K562 (cell line): ENCODE data around the gene POLR1B. TPM values are rescaled to one million over a fixed set of nuclear protein-coding genes. Genes with fewer than 3 reads are reported as not detected.

Source experiments
- ATF1 ChIP-seq, 2 experiments: fragments of 450-650 bp in 1 of 2; IDR thresholded peaks; 2 replicates each; pipeline ENCODE4 v1.6.1; 2016; ENCODE audit warnings: missing compliant biosample characterization in 1 of 2, missing genetic modification characterization in 1 of 2
- ETS2 ChIP-seq: IDR thresholded peaks from 2 replicates; pipeline ENCODE4 v1.6.1; 2016; ENCODE audit warnings: borderline replicate concordance, missing genetic modification characterization, mild to moderate bottlenecking, moderate library complexity, missing compliant biosample characterization; ENCODE audit not compliant: poor library complexity, severe bottlenecking
- HMG20A ChIP-seq: fragments of 450-650 bp; formaldehyde crosslinking; conservative IDR thresholded peaks from 2 replicates; pipeline ENCODE4 v1.4.0; 2020; ENCODE audit warnings: mild to moderate bottlenecking, mixed read lengths
- ILK ChIP-seq: fragments of 450-650 bp; IDR thresholded peaks from 2 replicates; pipeline ENCODE4 v1.6.1; 2016; ENCODE audit warnings: missing genetic modification characterization, low read depth, mild to moderate bottlenecking, missing compliant biosample characterization, moderate library complexity, borderline replicate concordance
- MEF2A ChIP-seq: IDR thresholded peaks from 2 replicates; pipeline ENCODE4 v1.6.1; 2011; ENCODE audit warnings: low read depth, mild to moderate bottlenecking, low read length, moderate library complexity; ENCODE audit not compliant: control insufficient read depth
- NR4A1 ChIP-seq, 2 experiments: fragments of 250-450 bp in 1 of 2; fragments of 450-650 bp in 1 of 2; sonication (Bioruptor Pico) in 1 of 2; IDR thresholded peaks; 2 replicates each; pipeline versions ENCODE4 v1.4.0 to v1.6.1; 2016 to 2020; ENCODE audit warnings: mild to moderate bottlenecking in 2 of 2, missing compliant biosample characterization in 1 of 2, missing genetic modification characterization in 1 of 2, moderate library complexity in 1 of 2
- PRMT5 ChIP-seq: sonication (generic); formaldehyde crosslinking; IDR thresholded peaks from 2 replicates; pipeline ENCODE4 v1.5.0; 2020; ENCODE audit warnings: missing genetic modification reagents
- SAFB ChIP-seq: fragments of 200-400 bp; formaldehyde crosslinking; IDR thresholded peaks from 2 replicates; pipeline ENCODE4 v1.6.1; 2017; ENCODE audit warnings: low read depth, low read length, borderline replicate concordance
- SNRNP70 ChIP-seq: fragments of 200-400 bp; formaldehyde crosslinking; optimal IDR thresholded peaks from 2 replicates; pipeline ENCODE3; 2017; ENCODE audit warnings: low read depth, low read length
- SP1 ChIP-seq: sonication (generic); formaldehyde crosslinking; IDR thresholded peaks from 2 replicates; pipeline ENCODE4 v1.8.1; 2022; ENCODE audit warnings: mild to moderate bottlenecking, missing genetic modification reagents
- SPI1 ChIP-seq: IDR thresholded peaks from 2 replicates; pipeline ENCODE4 v1.6.1; 2011; ENCODE audit warnings: low read depth, low read length, control low read depth, borderline replicate concordance
- SREBF2 ChIP-seq: sonication (generic); formaldehyde crosslinking; IDR thresholded peaks from 2 replicates; pipeline ENCODE4 v1.4.0; 2020; ENCODE audit warnings: mild to moderate bottlenecking, missing genetic modification reagents
- USF1 ChIP-seq: sonication (generic); formaldehyde crosslinking; IDR thresholded peaks from 2 replicates; pipeline ENCODE4 v1.9.0; 2022; ENCODE audit warnings: mild to moderate bottlenecking, missing genetic modification reagents
- YY1 ChIP-seq, 3 experiments: IDR thresholded peaks; 2 replicates each; pipeline ENCODE4 v1.6.1; 2011; ENCODE audit warnings: low read length in 2 of 3, mild to moderate bottlenecking in 2 of 3, moderate library complexity in 2 of 3, borderline replicate concordance in 1 of 3, control low read depth in 1 of 3, low read depth in 1 of 3; ENCODE audit not compliant: insufficient read depth in 3 of 3, insufficient replicate concordance in 2 of 3, control insufficient read depth in 1 of 3, insufficient read length in 1 of 3; ENCODE audit errors: extremely low read depth in 1 of 3
- ZNF217 ChIP-seq: sonication (generic); formaldehyde crosslinking; IDR thresholded peaks from 2 replicates; pipeline ENCODE4 v1.8.0; 2022; ENCODE audit warnings: mild to moderate bottlenecking, missing genetic modification reagents
- ZNF232 ChIP-seq: sonication (generic); formaldehyde crosslinking; IDR thresholded peaks from 2 replicates; pipeline ENCODE4 v1.8.0; 2022; ENCODE audit warnings: mild to moderate bottlenecking, missing genetic modification reagents
- ZNF3 ChIP-seq: fragments of 250-450 bp; sonication (Bioruptor Pico); IDR thresholded peaks from 2 replicates; pipeline ENCODE4 v1.5.0; 2021; ENCODE audit warnings: mild to moderate bottlenecking, moderate library complexity
- ZNF311 ChIP-seq: fragments of 250-450 bp; sonication (Bioruptor Pico); IDR thresholded peaks from 2 replicates; pipeline ENCODE4 v1.4.0; 2020; ENCODE audit warnings: mild to moderate bottlenecking, moderate library complexity
- ZNF316 ChIP-seq: fragments of 450-650 bp; IDR thresholded peaks from 2 replicates; pipeline ENCODE4 v1.6.1; 2016
- ZNF347 ChIP-seq: fragments of 450-650 bp; formaldehyde crosslinking; IDR thresholded peaks from 2 replicates; pipeline ENCODE4 v1.4.0; 2020; ENCODE audit warnings: low read depth, mild to moderate bottlenecking, moderate library complexity
- polyA plus RNA-seq, 8 experiments: library from polyadenylated mRNA; depleted of rRNA in 4 of 8; stranded (reverse) in 5 of 8; unstranded in 3 of 8; fragments of >200 nt; fragmentation: Nextera tagmentation in 2 of 8; fragmentation: Illumina TruSeq in 1 of 8; extraction: Ambion mirVana in 2 of 8; extraction: Trizol in 1 of 8; gene quantifications; 2 replicates each; pipeline versions ENCODE4 v1.2.1 to v1.2.3, GENCODE V29; 2011 to 2014; ENCODE audit warnings: inconsistent platforms in 1 of 8, missing spikeins in 1 of 8
- total RNA-seq, 7 experiments: library from RNA; depleted of rRNA in 6 of 7; stranded (reverse); fragments of >200 nt in 6 of 7; fragmentation: Illumina TruSeq in 2 of 7; extraction: Trizol in 2 of 7; gene quantifications; 2 replicates each; pipeline versions ENCODE4 v1.2.1 to v1.2.3, GENCODE V29; 2011 to 2021; ENCODE audit warnings: low replicate concordance in 1 of 7
- TF ChIP-seq, protein P1 (sequence below): fragments of 450-650 bp; IDR thresholded peaks from 2 replicates; pipeline ENCODE4 v1.6.1; 2017; ENCODE audit warnings: mild to moderate bottlenecking, moderate library complexity
- TF ChIP-seq, protein P2 (sequence below): fragments of 200-800 bp; sonication (Bioruptor generic); IDR thresholded peaks from 2 replicates; pipeline ENCODE4 v1.6.1; 2017; ENCODE audit warnings: missing genetic modification characterization, missing compliant biosample characterization
- TF ChIP-seq, protein P3 (sequence below): fragments of 450-650 bp; formaldehyde crosslinking; IDR thresholded peaks from 2 replicates; pipeline ENCODE4 v1.4.0; 2022; ENCODE audit warnings: mild to moderate bottlenecking, moderate library complexity

Gene POLR1B
- total and polyA plus RNA-seq, 9 of the 15 experiments (the other 6 are each of a cell fraction or from before 2014, with no cell fraction given), result 19.8 to 55.1 (median 40.2) TPM

GRCh38 chr2:112584134-112584890 is 42.0 kb downstream of the POLR1B start, which contains the start of gene CHCHD5 (continued):
- TF ChIP-seq, protein P1, sequence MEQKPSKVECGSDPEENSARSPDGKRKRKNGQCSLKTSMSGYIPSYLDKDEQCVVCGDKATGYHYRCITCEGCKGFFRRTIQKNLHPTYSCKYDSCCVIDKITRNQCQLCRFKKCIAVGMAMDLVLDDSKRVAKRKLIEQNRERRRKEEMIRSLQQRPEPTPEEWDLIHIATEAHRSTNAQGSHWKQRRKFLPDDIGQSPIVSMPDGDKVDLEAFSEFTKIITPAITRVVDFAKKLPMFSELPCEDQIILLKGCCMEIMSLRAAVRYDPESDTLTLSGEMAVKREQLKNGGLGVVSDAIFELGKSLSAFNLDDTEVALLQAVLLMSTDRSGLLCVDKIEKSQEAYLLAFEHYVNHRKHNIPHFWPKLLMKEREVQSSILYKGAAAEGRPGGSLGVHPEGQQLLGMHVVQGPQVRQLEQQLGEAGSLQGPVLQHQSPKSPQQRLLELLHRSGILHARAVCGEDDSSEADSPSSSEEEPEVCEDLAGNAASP, result no peak
- TF ChIP-seq ZNF311 (CRISPR knock-in tag), result no peak
- TF ChIP-seq ZNF316, result no peak
- TF ChIP-seq, protein P2, sequence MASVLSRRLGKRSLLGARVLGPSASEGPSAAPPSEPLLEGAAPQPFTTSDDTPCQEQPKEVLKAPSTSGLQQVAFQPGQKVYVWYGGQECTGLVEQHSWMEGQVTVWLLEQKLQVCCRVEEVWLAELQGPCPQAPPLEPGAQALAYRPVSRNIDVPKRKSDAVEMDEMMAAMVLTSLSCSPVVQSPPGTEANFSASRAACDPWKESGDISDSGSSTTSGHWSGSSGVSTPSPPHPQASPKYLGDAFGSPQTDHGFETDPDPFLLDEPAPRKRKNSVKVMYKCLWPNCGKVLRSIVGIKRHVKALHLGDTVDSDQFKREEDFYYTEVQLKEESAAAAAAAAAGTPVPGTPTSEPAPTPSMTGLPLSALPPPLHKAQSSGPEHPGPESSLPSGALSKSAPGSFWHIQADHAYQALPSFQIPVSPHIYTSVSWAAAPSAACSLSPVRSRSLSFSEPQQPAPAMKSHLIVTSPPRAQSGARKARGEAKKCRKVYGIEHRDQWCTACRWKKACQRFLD (CRISPR knock-in tag), result peak; percentile 85
- TF ChIP-seq SP1 (CRISPR knock-in tag), result peak; percentile 60
- no peak for TF ChIP-seq PRMT5 (CRISPR knock-in tag)
- no peak for TF ChIP-seq ZNF232
- peak; percentile 91 to 98 (median 98) for TF ChIP-seq YY1 (IDR thresholded peaks at IDR 0.05; ENCODE audit: borderline replicate concordance in 1 of 3, control insufficient read depth in 1 of 3, extremely low read depth in 1 of 3, insufficient read depth in 3 of 3, insufficient read length in 1 of 3, insufficient replicate concordance in 2 of 3, low read depth in 1 of 3, low read length in 2 of 3)
- no peak for TF ChIP-seq NR4A1 (CRISPR knock-in tag; IDR thresholded peaks at IDR 0.05)
- TF ChIP-seq NR4A1 (tag; IDR thresholded peaks at IDR 0.05), result no peak
- peak; percentile 13; the same call in 1 of the 2 replicates for TF ChIP-seq MEF2A
- TF ChIP-seq ZNF3 (CRISPR knock-in tag), result no peak
- TF ChIP-seq ZNF347, result no peak
- TF ChIP-seq, protein P3, sequence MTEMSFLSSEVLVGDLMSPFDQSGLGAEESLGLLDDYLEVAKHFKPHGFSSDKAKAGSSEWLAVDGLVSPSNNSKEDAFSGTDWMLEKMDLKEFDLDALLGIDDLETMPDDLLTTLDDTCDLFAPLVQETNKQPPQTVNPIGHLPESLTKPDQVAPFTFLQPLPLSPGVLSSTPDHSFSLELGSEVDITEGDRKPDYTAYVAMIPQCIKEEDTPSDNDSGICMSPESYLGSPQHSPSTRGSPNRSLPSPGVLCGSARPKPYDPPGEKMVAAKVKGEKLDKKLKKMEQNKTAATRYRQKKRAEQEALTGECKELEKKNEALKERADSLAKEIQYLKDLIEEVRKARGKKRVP (CRISPR knock-in tag), result no peak
- TF ChIP-seq HMG20A, result no peak
- no peak for TF ChIP-seq ZNF217 (CRISPR knock-in tag)
- TF ChIP-seq SNRNP70, result no peak
- peak; percentile 46; the same call in 1 of the 2 replicates for TF ChIP-seq ATF1 (CRISPR knock-in tag; IDR thresholded peaks at IDR 0.05)
- TF ChIP-seq ATF1 (tag; IDR thresholded peaks at IDR 0.05), result peak; percentile 79
- peak; percentile 77 for TF ChIP-seq SPI1
- no peak for TF ChIP-seq ILK (tag)
- TF ChIP-seq ETS2 (tag), result no peak
- no peak for TF ChIP-seq SREBF2 (CRISPR knock-in tag)
- peak; percentile 36; the same call in 1 of the 2 replicates for TF ChIP-seq USF1 (CRISPR knock-in tag)
- no peak for TF ChIP-seq SAFB
